CD14-positive monocyte (primary cell): ENCODE data around the gene SYTL5. TPM values are rescaled to one million over a fixed set of nuclear protein-coding genes. Genes with fewer than 3 reads are reported as not detected.

ENCODE experiments used
- DNase-seq, 3 donors: peaks; one replicate each; pipeline ENCODE4 v3.0.0-alpha.2; 2011 to 2022
- H2AFZ ChIP-seq: 2 replicates; pipeline ENCODE4 v1.6.0; 2012; ENCODE audit warnings: mild to moderate bottlenecking, low read depth, low read length, inconsistent platforms; ENCODE audit not compliant: insufficient read depth, poor library complexity, severe bottlenecking
- H3K27ac ChIP-seq, 2 donors: 1 replicate in 1 of 2; 2 replicates in 1 of 2; pipeline ENCODE4 v1.5.1; 2012 to 2013; ENCODE audit warnings: low read length in 2 of 2, control low read depth in 1 of 2, inconsistent platforms in 1 of 2, low read depth in 1 of 2, mild to moderate bottlenecking in 1 of 2
- H3K27me3 ChIP-seq, 2 donors: one replicate each; pipeline versions ENCODE4 v1.6.0 to v1.6.1; 2011 to 2013; ENCODE audit warnings: low read length in 2 of 2; ENCODE audit not compliant: control insufficient read depth in 2 of 2, insufficient read depth in 2 of 2
- H3K36me3 ChIP-seq, 2 donors: replicated peaks in 1 of 2; 1 replicate in 1 of 2; 2 replicates in 1 of 2; pipeline versions ENCODE4 v1.5.1 to v1.6.1; 2012 to 2013; ENCODE audit warnings: low read length in 2 of 2, control low read depth in 1 of 2, inconsistent platforms in 1 of 2, mild to moderate bottlenecking in 1 of 2; ENCODE audit not compliant: insufficient read depth in 2 of 2, control insufficient read depth in 1 of 2
- H3K4me1 ChIP-seq, 2 donors: 1 replicate in 1 of 2; 2 replicates in 1 of 2; pipeline versions ENCODE4 v1.5.1 to v1.6.1; 2012 to 2013; ENCODE audit warnings: low read length in 2 of 2, control low read depth in 1 of 2, inconsistent platforms in 1 of 2, mild to moderate bottlenecking in 1 of 2, moderate library complexity in 1 of 2; ENCODE audit not compliant: insufficient read depth in 2 of 2, control insufficient read depth in 1 of 2
- H3K4me2 ChIP-seq: replicated peaks from 2 replicates; pipeline ENCODE3; 2012; ENCODE audit warnings: low read length, moderate library complexity, mild to moderate bottlenecking; ENCODE audit not compliant: poor library complexity, severe bottlenecking; ENCODE audit errors: extremely low read depth
- H3K4me3 ChIP-seq, 3 experiments: fragments of 200-600 bp in 1 of 3; sonication (generic) in 1 of 3; replicated peaks in 1 of 3; 1 replicate in 2 of 3; 2 replicates in 1 of 3; pipeline ENCODE4 v1.5.1; 2011 to 2013; ENCODE audit warnings: low read length in 3 of 3, mild to moderate bottlenecking in 3 of 3, control low read depth in 2 of 3, low read depth in 2 of 3, inconsistent platforms in 1 of 3, moderate library complexity in 1 of 3
- H3K79me2 ChIP-seq: 2 replicates; pipeline ENCODE4 v1.6.0; 2012; ENCODE audit warnings: mild to moderate bottlenecking, control low read depth, inconsistent platforms, low read length, moderate library complexity; ENCODE audit not compliant: insufficient read depth
- H3K9ac ChIP-seq: 2 replicates; pipeline ENCODE4 v1.6.0; 2017; ENCODE audit warnings: low read length, mild to moderate bottlenecking; ENCODE audit not compliant: insufficient read depth, poor library complexity, severe bottlenecking
- H3K9me3 ChIP-seq, 2 donors: replicated peaks in 1 of 2; 1 replicate in 1 of 2; 2 replicates in 1 of 2; pipeline versions ENCODE4 v1.5.1 to v1.6.1; 2012 to 2013; ENCODE audit warnings: low read length in 2 of 2, control low read depth in 1 of 2; ENCODE audit not compliant: control insufficient read depth in 1 of 2, insufficient read depth in 1 of 2
- H4K20me1 ChIP-seq: 2 replicates; pipeline ENCODE4 v1.6.0; 2012; ENCODE audit warnings: mild to moderate bottlenecking, low read length, control low read depth, moderate library complexity; ENCODE audit not compliant: insufficient read depth
- H3K27ac Mint-ChIP-seq, 7 donors: one replicate each; pipeline ENCODE4 v1.8.0; 2020; ENCODE audit warnings: mild to moderate bottlenecking in 7 of 7, mixed read lengths in 7 of 7, moderate library complexity in 6 of 7, inconsistent platforms in 2 of 7
- H3K27me3 Mint-ChIP-seq, 3 donors: one replicate each; pipeline ENCODE4 v1.8.0; 2021 to 2022; ENCODE audit warnings: low read depth in 3 of 3, mild to moderate bottlenecking in 3 of 3, mixed read lengths in 3 of 3, moderate library complexity in 3 of 3, inconsistent platforms in 1 of 3
- H3K36me3 Mint-ChIP-seq, 2 donors: one replicate each; pipeline ENCODE4 v1.8.0; 2020; ENCODE audit warnings: mixed read lengths in 2 of 2, inconsistent platforms in 1 of 2, mild to moderate bottlenecking in 1 of 2
- H3K4me1 Mint-ChIP-seq: one replicate; pipeline ENCODE4 v1.8.0; 2020; ENCODE audit warnings: mild to moderate bottlenecking, mixed read lengths
- H3K4me3 Mint-ChIP-seq, 2 donors: one replicate each; pipeline ENCODE4 v1.8.0; 2020; ENCODE audit warnings: mild to moderate bottlenecking in 2 of 2, mixed read lengths in 2 of 2, moderate library complexity in 1 of 2
- H3K9me3 Mint-ChIP-seq, 7 donors: one replicate each; pipeline ENCODE4 v1.8.0; 2020 to 2022; ENCODE audit warnings: mixed read lengths in 7 of 7, mild to moderate bottlenecking in 6 of 7, moderate library complexity in 6 of 7, inconsistent platforms in 2 of 7
- WGBS: methylation state at CpG from one replicate; pipeline ENCODE4 v1.1.5; 2013; ENCODE audit warnings: missing lambda C conversion rate; ENCODE audit not compliant: insufficient coverage; 5-methylcytosine and 5-hydroxymethylcytosine counted together
- intact Hi-C, 2 donors: fragments of 100-400 bp; cut with micrococcal nuclease; formaldehyde crosslinking; loops; one replicate each; pipeline versions ENCODE4 v1.15.0 to v1.15.1; 2023
- polyA plus RNA-seq, 3 donors: library from polyadenylated mRNA; depleted of rRNA in 1 of 3; unstranded in 2 of 3; stranded (reverse) in 1 of 3; fragments of 300-500 nt in 2 of 3; fragments of >200 nt in 1 of 3; fragmentation: Illumina TruSeq in 2 of 3; gene quantifications; 1 replicate in 2 of 3; 2 replicates in 1 of 3; pipeline ENCODE4 v1.2.3, GENCODE V29; 2012 to 2021
- TF ChIP-seq, protein P1 (sequence below): fragments of 200-600 bp; IDR thresholded peaks from one replicate; pipeline ENCODE4 v1.8.0; 2022; ENCODE audit warnings: antibody characterized with exemption, mild to moderate bottlenecking

The SYTL5 gene
- polyA plus RNA-seq, 3 donors = not detected

DNA sequence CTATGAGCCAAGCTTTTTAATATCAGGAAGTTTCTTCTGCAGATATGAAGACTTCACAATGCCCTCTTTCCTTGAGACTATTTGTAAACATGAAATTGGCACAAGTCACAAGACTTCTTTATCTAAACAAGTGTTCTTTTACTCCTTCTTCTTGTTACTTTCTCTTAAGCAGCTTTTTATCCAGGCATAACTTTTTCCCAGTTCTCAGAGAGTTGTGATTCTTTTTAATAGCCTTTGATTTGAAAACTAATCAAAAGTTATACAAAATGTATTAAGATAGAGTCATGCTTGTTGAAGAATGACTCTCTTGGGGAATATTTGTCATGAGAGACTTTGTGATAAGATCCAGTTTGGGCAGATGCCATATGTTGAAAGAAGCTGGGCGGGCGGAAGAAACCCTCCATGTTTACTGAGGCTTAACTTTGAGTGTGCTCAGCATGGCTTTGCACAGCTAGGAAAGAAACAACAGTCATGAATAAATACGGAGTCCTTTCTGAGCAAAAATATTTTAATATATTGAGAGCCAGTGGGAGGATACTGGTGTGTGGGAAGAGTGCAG, 39.3 kb downstream of the SYTL5 start:
- Histone ChIP-seq H3K36me3 (no peaks in the 10 kb centered on the region), H3K27ac (no peak overlapping the region), H3K9me3 (no peaks in the 10 kb centered on the region), H3K27me3 (no peaks in the 10 kb centered on the region), H3K9ac (no peak overlapping the region), H3K4me1 (no peaks in the 10 kb centered on the region), H2AFZ (no peak overlapping the region), H4K20me1 (no peaks in the 10 kb centered on the region), H3K4me3 (no peak overlapping the region), H3K4me2 (no peak overlapping the region), H3K79me2 (no peaks in the 10 kb centered on the region)
- no peaks in the 10 kb centered on the region for H3K4me1 Mint-ChIP-seq
- TF ChIP-seq, protein P1, sequence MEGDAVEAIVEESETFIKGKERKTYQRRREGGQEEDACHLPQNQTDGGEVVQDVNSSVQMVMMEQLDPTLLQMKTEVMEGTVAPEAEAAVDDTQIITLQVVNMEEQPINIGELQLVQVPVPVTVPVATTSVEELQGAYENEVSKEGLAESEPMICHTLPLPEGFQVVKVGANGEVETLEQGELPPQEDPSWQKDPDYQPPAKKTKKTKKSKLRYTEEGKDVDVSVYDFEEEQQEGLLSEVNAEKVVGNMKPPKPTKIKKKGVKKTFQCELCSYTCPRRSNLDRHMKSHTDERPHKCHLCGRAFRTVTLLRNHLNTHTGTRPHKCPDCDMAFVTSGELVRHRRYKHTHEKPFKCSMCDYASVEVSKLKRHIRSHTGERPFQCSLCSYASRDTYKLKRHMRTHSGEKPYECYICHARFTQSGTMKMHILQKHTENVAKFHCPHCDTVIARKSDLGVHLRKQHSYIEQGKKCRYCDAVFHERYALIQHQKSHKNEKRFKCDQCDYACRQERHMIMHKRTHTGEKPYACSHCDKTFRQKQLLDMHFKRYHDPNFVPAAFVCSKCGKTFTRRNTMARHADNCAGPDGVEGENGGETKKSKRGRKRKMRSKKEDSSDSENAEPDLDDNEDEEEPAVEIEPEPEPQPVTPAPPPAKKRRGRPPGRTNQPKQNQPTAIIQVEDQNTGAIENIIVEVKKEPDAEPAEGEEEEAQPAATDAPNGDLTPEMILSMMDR = no peak
- no peak for DNase-seq
- intact Hi-C loops = no loop called here
- H3K36me3 Mint-ChIP-seq = no peaks in the 10 kb centered on the region
- H3K9me3 Mint-ChIP-seq = peaks cover 0 to 7% (median 0%) of the 10 kb centered on the region in 7 donors
- H3K4me3 Mint-ChIP-seq = no peak overlapping the region
- no peak overlapping the region for H3K27ac Mint-ChIP-seq
- H3K27me3 Mint-ChIP-seq = peaks cover 0 to 3% (median 0%) of the 10 kb centered on the region in 3 donors
- no CpG with 5 or more reads among the region's 3 CpGs for WGBS

DNA sequence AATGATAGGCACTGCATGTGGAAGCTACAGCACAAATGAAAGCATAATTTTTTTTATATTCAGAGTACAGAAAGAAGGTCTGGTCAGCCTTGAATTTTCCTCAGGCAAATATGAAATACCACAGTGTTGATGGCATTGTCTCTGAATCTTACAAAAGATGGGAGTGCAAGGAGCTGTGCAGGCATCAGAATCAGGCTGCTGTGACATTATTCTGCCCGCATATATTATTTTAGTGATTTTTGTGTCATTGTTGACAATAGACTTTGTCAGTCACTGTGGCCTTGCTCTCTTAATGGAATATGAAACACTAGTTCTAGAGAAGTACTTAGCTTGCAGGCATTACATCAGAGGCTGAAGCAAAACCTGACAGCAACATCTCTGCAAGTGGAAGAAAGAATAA, 42.5 kb downstream of the SYTL5 start:
- Mint-ChIP-seq H3K4me3 (no peak overlapping the region), H3K4me1 (no peaks in the 10 kb centered on the region), H3K27ac (no peak overlapping the region), H3K27me3 (peaks cover 0 to 3% (median 0%) of the 10 kb centered on the region in 3 donors), H3K9me3 (peaks cover 0 to 7% (median 0%) of the 10 kb centered on the region in 7 donors), H3K36me3 (no peaks in the 10 kb centered on the region)
- no peaks in the 10 kb centered on the region for H3K36me3 ChIP-seq
- DNase-seq = no peak
- TF ChIP-seq, protein P1 = no peak
- H4K20me1 ChIP-seq = no peaks in the 10 kb centered on the region
- no peaks in the 10 kb centered on the region for H3K27me3 ChIP-seq
- intact Hi-C loops = no loop called here
- no peaks in the 10 kb centered on the region for H3K9me3 ChIP-seq
- H3K4me3 ChIP-seq = no peak overlapping the region
- H3K79me2 ChIP-seq = no peaks in the 10 kb centered on the region
- no peak overlapping the region for H3K27ac ChIP-seq
- H3K4me1 ChIP-seq = no peaks in the 10 kb centered on the region
- 100% methylated on average over 1 of the region's 1 CpG for WGBS
- no peak overlapping the region for H3K4me2 ChIP-seq
- H2AFZ ChIP-seq = no peak overlapping the region
- no peak overlapping the region for H3K9ac ChIP-seq
